HEK293 (cell line): ENCODE results near the gene CIPC.
A peak's percentile ranks its signal among the peaks of the same experiment; 100 is the strongest.

Experiments
- CTCF ChIA-PET: fragments of 350-600 bp; formaldehyde crosslinking; extraction: SDS; loops from one replicate; lab custom pipeline; 2021; ENCODE audit warnings: antibody characterized with exemption; lab: Yijun Ruan, JAX
- POLR2A ChIA-PET: fragments of 300-600 bp; formaldehyde crosslinking; extraction: SDS; loops from one replicate; lab custom pipeline; 2020; ENCODE audit warnings: antibody characterized with exemption, inconsistent platforms; lab: Yijun Ruan, JAX
- H3K27ac ChIP-seq: fragments of 200-500 bp; sonication (Bioruptor generic); 2 replicates; pipeline ENCODE4 v1.5.1; 2014; ENCODE audit warnings: low read depth, low read length, control low read depth, inconsistent platforms; ENCODE audit errors: extremely low read depth
- H3K36me3 ChIP-seq, 2 experiments: fragments of 200-500 bp in 1 of 2; sonication (Bioruptor generic) in 1 of 2; 1 replicate in 1 of 2; 2 replicates in 1 of 2; pipeline ENCODE4 v1.5.1; 2014 to 2017; ENCODE audit warnings: inconsistent platforms in 2 of 2, low read length in 2 of 2; ENCODE audit not compliant: control insufficient read depth in 2 of 2, insufficient read depth in 1 of 2
- H3K4me1 ChIP-seq: fragments of 200-500 bp; sonication (Bioruptor generic); 2 replicates; pipeline ENCODE4 v1.5.1; 2014; ENCODE audit warnings: mild to moderate bottlenecking, low read length, inconsistent platforms; ENCODE audit not compliant: control insufficient read depth, insufficient read depth
- H3K4me3 ChIP-seq: 2 replicates; pipeline ENCODE4 v1.5.1; 2011; ENCODE audit warnings: low read depth, mild to moderate bottlenecking, control low read depth, low read length, moderate library complexity
- H3K9me3 ChIP-seq: fragments of 200-500 bp; sonication (Bioruptor generic); 2 replicates; pipeline ENCODE4 v1.5.1; 2014; ENCODE audit warnings: low read depth, low read length, inconsistent platforms; ENCODE audit not compliant: control insufficient read depth, insufficient read depth
- FEZF1 ChIP-seq: fragments of 450-650 bp; formaldehyde crosslinking; IDR thresholded peaks from 2 replicates; pipeline ENCODE4 v1.5.1; 2016; ENCODE audit warnings: missing biosample characterization, missing genetic modification characterization
- SETDB1 ChIP-seq: IDR thresholded peaks from one replicate; pipeline ENCODE4 v1.6.1; 2017; ENCODE audit warnings: mild to moderate bottlenecking, low read length, moderate library complexity, mixed read lengths; ENCODE audit not compliant: insufficient read length
- WT1 ChIP-seq: fragments of 450-650 bp; formaldehyde crosslinking; IDR thresholded peaks from 2 replicates; pipeline ENCODE4 v1.5.1; 2016; ENCODE audit warnings: missing biosample characterization, missing genetic modification characterization
- YY2 ChIP-seq: fragments of 450-650 bp; formaldehyde crosslinking; IDR thresholded peaks from 2 replicates; pipeline ENCODE4 v1.5.1; 2016; ENCODE audit warnings: missing biosample characterization, missing genetic modification characterization
- ZBTB17 ChIP-seq: fragments of 450-650 bp; formaldehyde crosslinking; IDR thresholded peaks from 2 replicates; pipeline ENCODE4 v1.5.1; 2016; ENCODE audit warnings: missing biosample characterization, missing genetic modification characterization
- ZBTB21 ChIP-seq: fragments of 450-650 bp; formaldehyde crosslinking; IDR thresholded peaks from 2 replicates; pipeline ENCODE4 v1.5.1; 2017; ENCODE audit warnings: missing biosample characterization, missing genetic modification characterization
- ZEB2 ChIP-seq: fragments of 450-650 bp; formaldehyde crosslinking; IDR thresholded peaks from 2 replicates; pipeline ENCODE4 v1.5.1; 2016; ENCODE audit warnings: missing biosample characterization, missing genetic modification characterization
- ZFHX2 ChIP-seq: fragments of 450-650 bp; formaldehyde crosslinking; conservative IDR thresholded peaks from 2 replicates; pipeline ENCODE4 v1.5.1; 2016; ENCODE audit warnings: missing biosample characterization, missing genetic modification characterization
- ZFP37 ChIP-seq: fragments of 450-650 bp; formaldehyde crosslinking; IDR thresholded peaks from 2 replicates; pipeline ENCODE4 v1.5.1; 2016; ENCODE audit warnings: missing biosample characterization, missing genetic modification characterization
- ZFP69B ChIP-seq: fragments of 450-650 bp; formaldehyde crosslinking; IDR thresholded peaks from 2 replicates; pipeline ENCODE4 v1.5.1; 2016; ENCODE audit warnings: missing biosample characterization, missing genetic modification characterization
- ZNF138 ChIP-seq: fragments of 450-650 bp; formaldehyde crosslinking; IDR thresholded peaks from 2 replicates; pipeline ENCODE4 v1.5.1; 2016; ENCODE audit warnings: missing biosample characterization, missing genetic modification characterization, borderline replicate concordance
- ZNF16 ChIP-seq: fragments of 450-650 bp; formaldehyde crosslinking; IDR thresholded peaks from 2 replicates; pipeline ENCODE4 v1.5.1; 2016; ENCODE audit warnings: low read depth, missing biosample characterization, missing genetic modification characterization
- ZNF302 ChIP-seq: fragments of 450-650 bp; formaldehyde crosslinking; IDR thresholded peaks from 2 replicates; pipeline ENCODE4 v1.5.1; 2016; ENCODE audit warnings: missing biosample characterization, missing genetic modification characterization, low read depth
- ZNF350 ChIP-seq: fragments of 450-650 bp; formaldehyde crosslinking; IDR thresholded peaks from 2 replicates; pipeline ENCODE4 v1.5.0; 2017; ENCODE audit warnings: missing biosample characterization, mild to moderate bottlenecking, missing genetic modification characterization
- ZNF354C ChIP-seq: fragments of 450-650 bp; formaldehyde crosslinking; IDR thresholded peaks from 2 replicates; pipeline ENCODE4 v1.5.1; 2016; ENCODE audit warnings: missing biosample characterization, missing genetic modification characterization, low read depth, borderline replicate concordance
- ZNF416 ChIP-seq: fragments of 450-650 bp; formaldehyde crosslinking; IDR thresholded peaks from 2 replicates; pipeline ENCODE4 v1.5.1; 2016; ENCODE audit warnings: missing biosample characterization, missing genetic modification characterization
- ZNF426 ChIP-seq: fragments of 450-650 bp; formaldehyde crosslinking; IDR thresholded peaks from 2 replicates; pipeline ENCODE4 v1.5.1; 2017; ENCODE audit warnings: missing biosample characterization, missing genetic modification characterization, mild to moderate bottlenecking, inconsistent platforms, moderate library complexity
- ZNF48 ChIP-seq: fragments of 450-650 bp; formaldehyde crosslinking; IDR thresholded peaks from 2 replicates; pipeline ENCODE4 v1.5.1; 2016; ENCODE audit warnings: missing biosample characterization, missing genetic modification characterization
- ZNF560 ChIP-seq: fragments of 450-650 bp; formaldehyde crosslinking; IDR thresholded peaks from 2 replicates; pipeline ENCODE4 v1.5.1; 2017; ENCODE audit warnings: missing biosample characterization, missing genetic modification characterization, borderline replicate concordance
- ZNF621 ChIP-seq: fragments of 450-650 bp; formaldehyde crosslinking; IDR thresholded peaks from 2 replicates; pipeline ENCODE4 v1.5.1; 2017; ENCODE audit warnings: missing biosample characterization, missing genetic modification characterization
- ZNF654 ChIP-seq: fragments of 450-650 bp; formaldehyde crosslinking; IDR thresholded peaks from 2 replicates; pipeline ENCODE4 v1.5.1; 2016; ENCODE audit warnings: low read depth, missing biosample characterization, missing genetic modification characterization
- ZNF692 ChIP-seq: fragments of 450-650 bp; formaldehyde crosslinking; IDR thresholded peaks from 2 replicates; pipeline ENCODE4 v1.5.1; 2016; ENCODE audit warnings: missing biosample characterization, missing genetic modification characterization
- ZNF768 ChIP-seq: fragments of 450-650 bp; formaldehyde crosslinking; IDR thresholded peaks from 2 replicates; pipeline ENCODE4 v1.5.1; 2018; ENCODE audit warnings: missing biosample characterization, mild to moderate bottlenecking, missing genetic modification characterization
- ZNF777 ChIP-seq: fragments of 450-650 bp; formaldehyde crosslinking; IDR thresholded peaks from 2 replicates; pipeline ENCODE4 v1.5.1; 2017; ENCODE audit warnings: missing biosample characterization, missing genetic modification characterization, borderline replicate concordance
- ZNF792 ChIP-seq: fragments of 450-650 bp; formaldehyde crosslinking; IDR thresholded peaks from 2 replicates; pipeline ENCODE4 v1.5.1; 2016; ENCODE audit warnings: missing biosample characterization, missing genetic modification characterization
- ZNF830 ChIP-seq: fragments of 450-650 bp; IDR thresholded peaks from 2 replicates; pipeline ENCODE4 v1.5.0; 2018; ENCODE audit warnings: missing biosample characterization, missing genetic modification characterization, low read depth, mild to moderate bottlenecking, moderate library complexity
- ZNF843 ChIP-seq: fragments of 450-650 bp; formaldehyde crosslinking; IDR thresholded peaks from 2 replicates; pipeline ENCODE4 v1.5.1; 2016; ENCODE audit warnings: missing biosample characterization, missing genetic modification characterization
- ZSCAN30 ChIP-seq: fragments of 450-650 bp; IDR thresholded peaks from 2 replicates; pipeline ENCODE4 v1.5.1; 2018; ENCODE audit warnings: missing biosample characterization, mild to moderate bottlenecking, missing genetic modification characterization, moderate library complexity
- TF ChIP-seq, protein P1 (sequence below): fragments of 450-650 bp; formaldehyde crosslinking; IDR thresholded peaks from 2 replicates; pipeline ENCODE4 v1.5.1; 2016; ENCODE audit warnings: missing biosample characterization, missing genetic modification characterization
- TF ChIP-seq, protein P2 (sequence below): fragments of 450-650 bp; formaldehyde crosslinking; IDR thresholded peaks from 2 replicates; pipeline ENCODE4 v1.5.1; 2016; ENCODE audit warnings: missing biosample characterization, missing genetic modification characterization
- TF ChIP-seq, protein P3 (sequence below): fragments of 450-650 bp; formaldehyde crosslinking; IDR thresholded peaks from 2 replicates; pipeline ENCODE4 v1.5.1; 2017; ENCODE audit warnings: missing biosample characterization, mild to moderate bottlenecking, missing genetic modification characterization, moderate library complexity

The CIPC gene

DNA sequence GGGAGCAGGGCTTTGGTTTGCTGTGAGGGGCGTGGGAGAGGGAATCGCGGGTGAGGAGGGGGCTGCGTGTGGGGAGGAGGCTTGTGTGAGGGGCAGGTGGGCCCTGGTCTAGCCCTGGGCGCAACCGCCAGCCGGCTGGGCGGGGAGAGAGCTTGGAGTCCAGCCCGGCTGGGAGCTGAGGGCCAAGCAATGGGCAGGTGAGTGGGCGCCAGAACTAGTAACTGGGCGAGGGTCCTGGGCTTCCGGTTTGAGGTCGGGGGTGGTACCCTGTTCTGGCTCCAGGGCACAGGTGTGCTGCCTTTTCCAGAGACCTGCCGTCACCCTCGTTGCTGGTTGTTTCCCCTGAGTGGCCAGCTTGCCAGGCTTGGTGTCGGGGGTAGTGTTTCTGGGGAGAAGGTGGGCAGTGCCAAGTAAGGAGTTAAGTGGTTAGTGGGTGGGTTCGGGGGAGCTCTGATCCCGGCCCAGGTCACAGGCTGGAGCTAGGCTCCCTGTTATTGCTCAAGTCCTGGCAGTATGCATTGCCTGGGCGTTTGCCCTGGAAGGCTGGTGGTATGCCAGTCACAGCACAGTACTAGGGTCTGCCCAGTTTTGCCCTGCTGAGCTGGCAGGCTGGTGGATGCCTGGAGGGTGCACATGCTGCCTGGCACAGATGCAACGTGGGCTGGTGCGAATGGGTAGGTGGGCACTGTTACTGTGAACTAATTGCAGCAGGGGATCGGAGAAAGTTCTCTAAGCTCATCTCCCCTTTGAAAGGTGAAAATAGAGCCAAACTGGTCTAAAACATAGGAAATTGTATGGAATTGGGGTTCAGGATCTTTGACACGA is 683 bp downstream of the CIPC start:
- peak overlapping the region; percentile 88 for H3K4me3 ChIP-seq
- H3K9me3 ChIP-seq: no peaks in the 10 kb centered on the region
- peak overlapping the region; percentile 87 for H3K27ac ChIP-seq
- CTCF ChIA-PET: interaction anchor here (0.6 to 4.7 kb wide), 10 partner anchors 25 to 314 kb away, joined by 3 to 63 read pairs (median 4); no protein-coding TSS in a partner anchor
- H3K4me1 ChIP-seq: peaks cover 18% of the 10 kb centered on the region
- H3K36me3 ChIP-seq: no peaks in the 10 kb centered on the region
- POLR2A ChIA-PET: interaction anchor here (0.6 to 1.1 kb wide), 5 partner anchors 9 to 288 kb away, joined by 3 to 4 read pairs (median 3); no protein-coding TSS in a partner anchor
- TF ChIP-seq ZNF350 (tag by site-specific recombination) (no peak), ZNF48 (tag by site-specific recombination) (no peak), ZNF777 (tag by site-specific recombination) (no peak; the same call in 1 of the 2 replicates), ZNF792 (0 out of 2 replicates have a peak, but pooled peaks have one; percentile 6), SETDB1 (no peak), ZBTB17 (tag by site-specific recombination) (no peak), ZSCAN30 (tag by site-specific recombination) (no peak), ZNF426 (tag by site-specific recombination) (no peak), ZEB2 (tag by site-specific recombination) (no peak), ZNF416 (tag by site-specific recombination) (no peak), ZFP69B (tag by site-specific recombination) (peak; percentile 59; the same call in 1 of the 2 replicates), FEZF1 (tag by site-specific recombination) (no peak), ZFHX2 (tag by site-specific recombination) (peak; percentile 65; the same call in 1 of the 2 replicates), WT1 (tag by site-specific recombination) (no peak), ZNF768 (tag by site-specific recombination) (no peak), YY2 (tag by site-specific recombination) (no peak), ZNF843 (tag by site-specific recombination) (no peak), ZNF830 (tag by site-specific recombination) (no peak), ZNF138 (tag by site-specific recombination) (no peak), ZNF302 (tag by site-specific recombination) (no peak), ZNF654 (no peak), ZNF621 (tag by site-specific recombination) (no peak), ZFP37 (tag by site-specific recombination) (no peak), ZNF354C (tag by site-specific recombination) (no peak), ZNF560 (no peak), ZNF16 (tag by site-specific recombination) (no peak), ZBTB21 (tag by site-specific recombination) (no peak), ZNF692 (tag by site-specific recombination) (peak; percentile 58; the same call in 1 of the 2 replicates)
- TF ChIP-seq, protein P1, sequence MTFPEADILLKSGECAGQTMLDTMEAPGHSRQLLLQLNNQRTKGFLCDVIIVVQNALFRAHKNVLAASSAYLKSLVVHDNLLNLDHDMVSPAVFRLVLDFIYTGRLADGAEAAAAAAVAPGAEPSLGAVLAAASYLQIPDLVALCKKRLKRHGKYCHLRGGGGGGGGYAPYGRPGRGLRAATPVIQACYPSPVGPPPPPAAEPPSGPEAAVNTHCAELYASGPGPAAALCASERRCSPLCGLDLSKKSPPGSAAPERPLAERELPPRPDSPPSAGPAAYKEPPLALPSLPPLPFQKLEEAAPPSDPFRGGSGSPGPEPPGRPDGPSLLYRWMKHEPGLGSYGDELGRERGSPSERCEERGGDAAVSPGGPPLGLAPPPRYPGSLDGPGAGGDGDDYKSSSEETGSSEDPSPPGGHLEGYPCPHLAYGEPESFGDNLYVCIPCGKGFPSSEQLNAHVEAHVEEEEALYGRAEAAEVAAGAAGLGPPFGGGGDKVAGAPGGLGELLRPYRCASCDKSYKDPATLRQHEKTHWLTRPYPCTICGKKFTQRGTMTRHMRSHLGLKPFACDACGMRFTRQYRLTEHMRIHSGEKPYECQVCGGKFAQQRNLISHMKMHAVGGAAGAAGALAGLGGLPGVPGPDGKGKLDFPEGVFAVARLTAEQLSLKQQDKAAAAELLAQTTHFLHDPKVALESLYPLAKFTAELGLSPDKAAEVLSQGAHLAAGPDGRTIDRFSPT (tag by site-specific recombination): peak; percentile 83
- TF ChIP-seq, protein P2, sequence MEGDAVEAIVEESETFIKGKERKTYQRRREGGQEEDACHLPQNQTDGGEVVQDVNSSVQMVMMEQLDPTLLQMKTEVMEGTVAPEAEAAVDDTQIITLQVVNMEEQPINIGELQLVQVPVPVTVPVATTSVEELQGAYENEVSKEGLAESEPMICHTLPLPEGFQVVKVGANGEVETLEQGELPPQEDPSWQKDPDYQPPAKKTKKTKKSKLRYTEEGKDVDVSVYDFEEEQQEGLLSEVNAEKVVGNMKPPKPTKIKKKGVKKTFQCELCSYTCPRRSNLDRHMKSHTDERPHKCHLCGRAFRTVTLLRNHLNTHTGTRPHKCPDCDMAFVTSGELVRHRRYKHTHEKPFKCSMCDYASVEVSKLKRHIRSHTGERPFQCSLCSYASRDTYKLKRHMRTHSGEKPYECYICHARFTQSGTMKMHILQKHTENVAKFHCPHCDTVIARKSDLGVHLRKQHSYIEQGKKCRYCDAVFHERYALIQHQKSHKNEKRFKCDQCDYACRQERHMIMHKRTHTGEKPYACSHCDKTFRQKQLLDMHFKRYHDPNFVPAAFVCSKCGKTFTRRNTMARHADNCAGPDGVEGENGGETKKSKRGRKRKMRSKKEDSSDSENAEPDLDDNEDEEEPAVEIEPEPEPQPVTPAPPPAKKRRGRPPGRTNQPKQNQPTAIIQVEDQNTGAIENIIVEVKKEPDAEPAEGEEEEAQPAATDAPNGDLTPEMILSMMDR (tag by site-specific recombination): no peak
- TF ChIP-seq, protein P3, sequence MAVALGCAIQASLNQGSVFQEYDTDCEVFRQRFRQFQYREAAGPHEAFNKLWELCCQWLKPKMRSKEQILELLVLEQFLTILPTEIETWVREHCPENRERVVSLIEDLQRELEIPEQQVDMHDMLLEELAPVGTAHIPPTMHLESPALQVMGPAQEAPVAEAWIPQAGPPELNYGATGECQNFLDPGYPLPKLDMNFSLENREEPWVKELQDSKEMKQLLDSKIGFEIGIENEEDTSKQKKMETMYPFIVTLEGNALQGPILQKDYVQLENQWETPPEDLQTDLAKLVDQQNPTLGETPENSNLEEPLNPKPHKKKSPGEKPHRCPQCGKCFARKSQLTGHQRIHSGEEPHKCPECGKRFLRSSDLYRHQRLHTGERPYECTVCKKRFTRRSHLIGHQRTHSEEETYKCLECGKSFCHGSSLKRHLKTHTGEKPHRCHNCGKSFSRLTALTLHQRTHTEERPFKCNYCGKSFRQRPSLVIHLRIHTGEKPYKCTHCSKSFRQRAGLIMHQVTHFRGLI: peak; percentile 52; the same call in 1 of the 2 replicates
